NCI-H526 treated with DMSO at 0.1 percent for 48 hours (cell line): ENCODE data around the gene TRH.

Experiments
- DNase-seq: peaks from one replicate; lab custom pipeline; 2025; lab: John Stamatoyannopoulos, UW

The TRH gene, protein sequence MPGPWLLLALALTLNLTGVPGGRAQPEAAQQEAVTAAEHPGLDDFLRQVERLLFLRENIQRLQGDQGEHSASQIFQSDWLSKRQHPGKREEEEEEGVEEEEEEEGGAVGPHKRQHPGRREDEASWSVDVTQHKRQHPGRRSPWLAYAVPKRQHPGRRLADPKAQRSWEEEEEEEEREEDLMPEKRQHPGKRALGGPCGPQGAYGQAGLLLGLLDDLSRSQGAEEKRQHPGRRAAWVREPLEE

DNA sequence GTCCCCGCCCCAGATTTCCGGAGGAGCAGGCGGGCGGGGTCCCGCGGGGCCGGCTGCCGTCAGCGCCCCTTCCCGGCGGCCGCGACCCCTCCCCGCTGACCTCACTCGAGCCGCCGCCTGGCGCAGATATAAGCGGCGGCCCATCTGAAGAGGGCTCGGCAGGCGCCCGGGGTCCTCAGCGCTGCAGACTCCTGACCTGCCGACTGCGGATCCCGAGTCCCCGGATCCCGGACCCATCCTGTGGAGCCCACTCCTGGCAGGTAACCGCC, at the start of gene TRH:
TRH (plus strand) TSS at position 157 of the 269 bp plus-strand sequence. CDS start 1,097 bp downstream, outside the sequence.
- no peak for DNase-seq

DNA sequence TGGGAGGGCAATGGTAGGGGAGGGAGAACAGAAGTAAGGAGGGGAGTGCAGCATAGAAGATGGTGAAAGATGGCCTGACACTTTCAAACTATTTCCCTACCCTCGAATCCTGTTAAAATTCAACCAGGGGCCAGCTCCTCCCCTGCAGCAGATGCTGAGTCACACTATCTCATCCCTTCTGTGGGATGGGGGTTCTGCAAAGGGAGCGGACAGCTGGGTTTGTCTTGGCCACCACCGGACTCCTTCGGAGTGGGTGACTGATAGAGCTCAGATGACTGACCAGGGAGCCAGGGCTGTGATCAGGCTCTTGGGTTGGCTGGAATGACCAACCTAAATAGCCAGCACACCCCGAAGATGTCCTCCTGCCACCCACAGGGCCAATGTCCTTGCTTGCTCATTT, 47.4 kb upstream of the TRH start:
- DNase-seq: no peak

DNA sequence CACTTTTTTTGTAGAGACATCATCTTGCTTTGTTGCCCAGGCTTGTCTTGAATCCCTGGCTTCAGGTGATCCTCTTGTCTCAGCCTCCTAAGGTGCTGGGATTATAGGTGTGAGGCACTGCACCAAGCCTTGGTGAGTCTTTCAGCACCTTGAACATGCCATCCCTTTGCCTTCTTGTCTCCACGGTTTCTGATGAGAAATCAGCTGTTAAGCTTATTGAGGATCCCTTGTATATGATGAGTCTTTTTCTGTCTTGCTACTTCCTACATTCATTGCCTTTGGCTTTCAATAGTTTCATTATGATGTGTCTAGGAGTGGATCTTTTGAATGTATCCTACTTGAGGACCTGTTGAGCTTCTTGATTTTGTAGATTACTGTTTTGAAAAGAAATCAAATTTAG, 45.1 kb upstream of the TRH start:
- DNase-seq: no peak

DNA sequence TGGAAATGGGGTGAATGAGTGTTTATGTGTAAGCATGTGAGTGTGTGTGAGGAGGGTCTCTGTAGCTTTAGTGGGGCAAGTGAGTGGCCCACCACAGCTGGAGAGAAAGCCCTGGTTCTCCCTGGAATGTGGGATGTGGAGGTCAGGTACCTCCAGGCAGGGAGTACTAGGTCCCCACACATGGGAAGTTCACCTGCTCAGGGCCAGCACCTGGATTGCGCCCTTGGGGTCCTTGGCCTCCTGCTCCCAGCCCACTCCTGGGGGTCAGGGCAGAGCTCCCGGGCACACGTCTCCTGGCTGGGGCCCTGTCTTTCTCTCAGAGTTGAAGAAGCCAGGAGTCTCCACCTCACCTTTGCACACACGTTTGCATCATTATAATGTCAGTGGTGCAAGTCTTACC, 41.0 kb upstream of the TRH start:
- DNase-seq: no peak

DNA sequence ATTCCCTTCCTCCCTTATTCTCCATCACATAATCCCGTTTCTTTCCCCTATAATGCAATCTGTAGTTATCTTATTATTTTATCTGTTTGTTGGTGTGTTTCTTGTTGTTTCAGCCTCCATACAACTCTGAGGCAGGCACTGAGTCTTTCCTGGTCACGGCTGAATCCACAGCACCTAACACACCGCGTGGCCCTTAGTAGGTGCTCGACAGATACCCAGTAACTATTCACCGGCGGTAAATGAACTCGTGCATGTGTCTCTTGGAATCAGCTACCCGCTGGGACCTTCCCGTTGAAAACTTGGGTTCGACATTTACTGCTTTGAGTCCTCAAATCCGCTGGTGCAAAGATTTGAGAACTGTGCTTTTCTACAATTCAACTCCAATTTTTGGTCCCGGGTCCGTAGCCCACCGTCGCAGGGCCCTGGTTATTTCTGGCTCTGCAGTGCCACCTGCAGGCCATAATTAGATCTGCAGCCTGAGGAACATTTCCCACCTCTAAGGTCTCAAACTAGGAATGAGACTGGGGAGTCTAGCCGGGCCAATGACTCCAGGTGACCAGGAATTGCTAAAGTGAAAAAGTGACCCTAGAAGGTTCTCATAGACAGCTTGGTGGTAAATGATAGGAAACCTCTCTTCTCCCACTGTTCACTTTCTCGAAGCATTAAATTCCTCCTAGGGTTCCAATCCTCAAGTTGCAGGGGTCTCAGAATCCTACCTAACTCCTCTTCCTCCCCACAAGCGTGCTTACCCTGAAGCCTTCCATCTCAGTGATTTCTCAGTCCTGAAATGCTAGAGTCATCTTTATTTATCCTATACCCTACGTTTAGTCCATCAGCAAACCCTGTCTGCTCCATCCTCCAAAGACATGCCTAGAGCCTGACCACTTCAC, 40.0 kb upstream of the TRH start:
- DNase-seq: no peak

DNA sequence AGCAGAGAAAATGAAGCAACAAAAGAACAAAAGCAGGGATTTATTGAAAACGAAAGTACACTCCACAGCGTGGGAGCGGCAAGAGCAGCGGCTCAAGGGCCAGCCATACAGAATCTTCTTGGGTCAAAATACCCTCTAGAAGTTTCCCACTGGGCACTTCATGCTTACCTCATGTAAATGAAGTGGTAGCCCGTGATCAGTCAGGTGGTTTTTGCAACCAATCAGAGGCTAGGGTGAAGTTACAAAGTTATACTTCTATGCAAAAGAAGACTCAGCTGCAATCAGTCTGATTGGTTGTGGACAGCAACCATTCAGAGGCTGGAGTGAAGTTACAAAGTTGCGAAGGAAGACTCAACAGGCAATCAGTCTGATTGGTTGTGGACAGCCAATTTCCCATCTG, 37.8 kb upstream of the TRH start:
- no peak for DNase-seq

DNA sequence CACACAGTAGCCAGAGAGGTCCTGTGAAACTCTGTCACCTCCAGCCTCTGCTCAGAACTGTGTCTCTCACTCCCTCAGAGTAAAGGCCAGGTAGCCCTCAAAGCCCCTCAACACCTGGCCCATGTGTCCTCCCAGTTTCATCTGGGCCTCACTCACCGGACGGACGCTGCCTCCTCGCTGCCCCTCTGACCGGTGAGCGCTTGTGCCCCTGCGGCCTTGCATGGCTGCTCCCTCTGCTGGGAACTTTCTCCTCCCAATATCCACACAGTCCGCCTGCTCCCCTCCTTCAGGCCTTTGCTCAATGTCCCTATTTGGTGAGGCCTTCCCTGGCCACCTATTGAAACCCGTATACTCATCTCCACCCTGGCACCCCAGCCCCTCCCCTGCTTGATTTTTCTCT, 36.8 kb upstream of the TRH start:
- no peak for DNase-seq

DNA sequence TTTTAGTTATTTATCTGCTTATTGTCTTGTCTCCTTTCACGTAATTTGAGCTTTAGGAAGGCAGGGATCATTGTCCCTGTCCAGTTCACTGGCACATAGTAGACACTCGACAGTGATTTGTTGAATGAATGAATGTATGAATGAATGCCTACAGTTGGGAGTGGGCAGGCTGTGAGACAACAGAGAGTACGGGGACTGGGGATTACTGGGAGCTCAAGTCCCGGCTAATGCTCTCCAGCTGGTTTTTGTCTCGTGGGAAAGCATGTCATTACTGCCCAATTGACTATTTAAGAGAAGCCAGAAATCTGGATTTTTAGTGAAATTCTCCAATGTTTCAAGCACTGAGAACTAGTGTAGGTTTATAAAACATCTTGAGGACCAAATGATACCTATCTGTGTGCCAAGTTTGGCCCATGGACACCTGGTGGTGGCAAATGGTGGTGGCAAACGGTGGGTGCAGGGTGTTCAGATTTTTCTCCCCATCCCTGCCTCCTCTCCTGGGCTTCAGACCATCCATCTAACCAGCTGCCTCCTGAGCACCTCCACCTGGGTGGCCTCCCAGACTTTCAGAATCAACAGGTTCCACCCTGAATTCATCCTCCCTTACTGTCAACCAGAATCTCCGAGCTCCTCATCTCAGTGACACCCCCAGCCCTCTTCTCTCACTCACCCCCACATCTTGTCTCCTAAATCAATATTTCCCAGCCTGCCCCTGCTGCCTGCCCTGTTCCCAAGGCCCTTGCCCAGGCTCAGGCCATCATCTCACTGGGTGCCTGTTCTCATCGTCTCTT, 36.2 kb upstream of the TRH start:
- DNase-seq: no peak

DNA sequence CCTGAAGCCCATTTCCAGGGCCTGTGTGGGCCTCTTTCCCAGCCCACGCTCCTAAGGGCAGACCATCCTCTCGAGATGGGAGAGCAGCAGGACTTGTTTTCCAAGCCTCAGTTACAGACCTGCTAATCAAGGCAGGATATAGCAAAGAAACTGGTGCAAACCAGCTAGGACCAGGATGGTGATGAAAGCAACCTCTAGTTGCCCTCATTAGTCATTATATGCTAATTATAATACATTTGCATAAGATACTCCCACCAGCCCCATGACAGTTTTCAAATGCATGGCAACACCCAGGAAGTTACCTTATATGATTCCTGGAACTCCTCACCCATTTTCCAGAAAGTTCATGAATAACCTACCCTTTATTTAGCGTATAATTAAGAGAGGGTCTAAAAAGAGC, 34.4 kb upstream of the TRH start:
- DNase-seq: no peak

DNA sequence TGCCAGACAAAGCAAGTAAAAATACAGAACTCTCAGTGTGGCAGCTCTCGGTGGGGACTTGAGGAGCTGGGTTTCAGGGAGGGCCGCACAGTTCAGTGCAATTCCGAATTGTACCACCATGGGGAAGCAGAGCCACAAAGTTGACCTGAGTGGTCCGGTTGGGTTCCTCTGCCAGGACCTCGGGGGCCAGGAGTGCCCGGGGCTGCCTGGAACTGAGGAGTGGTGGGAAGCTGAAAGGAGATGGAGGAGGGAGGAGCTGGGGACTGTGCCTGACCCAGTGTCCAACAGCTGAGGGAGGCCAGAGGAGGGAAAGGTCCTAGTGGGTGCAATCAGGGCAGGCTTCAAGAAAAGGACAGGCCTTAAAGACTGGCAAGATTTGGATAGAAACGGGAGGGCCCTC, 32.2 kb upstream of the TRH start:
- DNase-seq: peak; percentile 10

DNA sequence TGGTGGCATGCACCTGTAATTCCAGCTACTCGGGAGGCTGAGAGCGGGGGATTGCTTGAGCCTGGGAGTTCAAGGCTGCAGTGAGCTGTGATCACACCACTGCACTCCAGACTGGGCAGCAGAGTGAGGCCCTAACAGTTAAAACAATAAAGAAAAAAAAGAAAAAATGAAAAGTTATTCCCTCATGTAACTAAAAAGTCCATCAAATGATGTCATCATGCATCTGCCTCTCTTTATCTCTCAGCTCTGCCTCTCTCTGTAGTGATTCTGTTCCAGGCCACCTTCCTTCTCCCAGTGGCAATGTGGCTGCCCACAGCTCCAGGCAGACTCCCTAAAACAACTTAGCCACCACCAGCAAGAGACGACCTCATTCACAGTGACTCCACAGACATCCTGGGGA, 31.5 kb upstream of the TRH start:
- no peak for DNase-seq

DNA sequence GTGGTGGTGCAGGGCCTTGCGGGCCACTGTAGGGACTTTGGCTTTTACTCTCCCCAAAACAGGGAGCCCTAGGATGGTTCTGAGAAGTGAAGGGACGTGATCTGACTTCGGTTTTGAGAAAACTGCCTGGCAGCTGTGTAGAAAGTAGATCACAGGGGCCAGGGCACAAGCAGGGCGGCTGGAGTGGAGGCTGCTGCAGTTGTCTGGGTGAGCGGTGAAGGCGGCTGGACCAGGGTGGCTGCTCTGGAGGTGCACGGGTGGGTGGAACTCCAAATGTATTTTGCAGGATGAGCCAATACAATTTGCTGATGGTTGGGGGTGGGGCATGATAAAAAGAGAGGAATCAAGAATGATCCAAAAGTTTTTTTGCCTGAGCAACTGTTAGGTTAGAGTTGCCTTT, 29.8 kb upstream of the TRH start:
- DNase-seq: no peak

DNA sequence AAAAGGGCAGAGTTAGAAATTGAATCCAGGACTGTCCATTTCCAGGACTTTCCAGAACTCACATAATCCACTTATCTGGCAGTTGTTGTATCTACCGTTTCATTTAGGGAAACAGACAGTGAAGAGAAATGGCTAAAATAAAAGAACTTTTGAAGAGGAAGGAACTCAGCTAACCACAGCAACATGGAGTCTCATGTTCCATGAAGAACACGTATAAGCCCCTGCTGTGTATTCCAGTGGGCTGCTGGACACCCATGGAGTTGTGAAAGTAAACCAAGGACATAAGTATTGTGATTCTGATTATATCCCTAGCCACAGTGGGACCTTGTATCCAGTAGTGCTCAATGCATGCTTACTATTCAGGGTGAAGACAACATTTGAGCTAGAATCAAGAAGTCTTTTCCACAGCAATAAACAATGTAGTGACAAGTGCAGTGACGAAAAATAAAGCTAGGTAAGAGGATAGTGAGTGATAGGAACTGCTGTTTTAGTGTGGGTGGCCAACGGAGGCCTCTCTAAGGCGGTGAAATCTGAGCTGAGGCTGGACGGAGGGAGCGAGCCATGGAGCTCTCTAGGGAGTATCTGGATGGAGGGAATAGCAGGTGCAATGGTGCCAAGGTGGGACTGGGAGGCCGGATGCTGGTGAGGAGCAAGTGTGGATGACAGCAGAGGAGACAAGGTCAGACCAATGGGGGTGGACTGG, 26.8 kb upstream of the TRH start:
- no peak for DNase-seq

DNA sequence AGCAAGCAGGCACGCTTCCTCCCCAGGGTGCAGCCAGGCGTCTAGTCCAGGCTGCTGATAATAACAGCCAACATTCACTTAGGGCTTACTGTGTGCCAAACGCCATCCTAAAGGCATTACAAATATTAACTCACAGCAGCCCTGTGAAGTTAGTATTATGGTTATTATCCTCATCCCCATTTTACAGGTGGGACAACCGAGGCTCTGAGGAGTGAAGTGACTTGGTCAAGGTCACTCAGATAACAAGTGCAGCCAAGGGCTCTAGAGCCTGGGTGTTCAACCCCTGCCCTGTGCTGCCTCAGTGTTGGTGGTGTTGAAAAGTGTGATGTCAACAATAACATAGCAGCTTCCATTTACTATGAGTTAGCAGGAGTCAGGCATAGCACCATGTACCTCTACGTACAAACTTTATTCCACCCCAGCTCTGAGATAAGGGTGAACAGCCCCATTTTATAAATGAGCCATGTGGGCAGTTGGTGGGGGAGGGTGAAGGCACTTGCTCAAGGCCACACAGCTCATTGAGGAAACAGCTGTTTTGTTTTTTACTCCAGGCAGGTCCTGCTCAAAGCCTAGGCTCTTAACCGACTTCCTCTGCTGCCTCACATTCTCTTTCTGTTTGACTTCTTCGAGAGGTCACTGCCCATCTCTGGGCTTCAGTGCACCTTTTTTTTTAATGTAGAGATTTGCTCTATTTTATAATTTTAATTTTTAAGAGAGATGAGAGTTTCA, 24.0 kb upstream of the TRH start:
- no peak for DNase-seq

DNA sequence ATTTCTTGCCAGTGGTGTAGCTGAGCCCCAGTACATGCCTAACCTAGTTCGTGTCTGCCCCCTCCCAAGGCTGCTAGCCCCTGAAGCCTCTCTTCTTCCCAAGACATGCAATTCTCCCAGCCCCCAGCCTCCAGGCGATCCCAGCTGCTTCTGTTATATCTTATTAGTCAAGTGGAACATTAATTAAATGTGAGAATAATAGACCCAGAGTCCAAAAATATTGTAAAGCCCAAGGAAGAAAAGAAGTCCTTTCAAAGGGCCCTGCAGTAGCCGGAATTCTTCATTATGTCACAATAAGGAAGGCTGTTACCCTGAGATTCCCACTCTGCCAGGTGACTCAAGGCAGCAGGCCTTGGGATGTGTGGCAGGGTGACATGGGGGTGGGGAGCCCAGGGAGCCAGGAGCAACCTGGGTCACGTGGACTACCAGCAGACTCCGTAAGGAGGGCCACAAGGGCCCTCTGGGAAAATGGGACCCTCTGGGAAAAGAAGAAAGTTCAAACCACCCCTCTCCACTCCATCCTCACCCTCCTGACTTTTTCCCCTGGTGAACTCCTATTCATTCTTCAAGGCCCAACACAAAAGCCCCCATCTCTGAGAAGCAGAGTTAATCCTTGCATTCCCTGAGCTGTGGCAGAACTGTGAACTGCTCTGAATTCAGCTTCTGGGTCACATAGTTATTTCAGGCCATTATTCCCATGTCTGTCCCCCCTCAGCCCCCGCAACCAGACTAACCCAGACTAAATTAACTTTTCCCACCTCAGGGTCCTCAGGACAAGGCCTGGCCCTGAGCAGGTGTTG, 21.8 kb upstream of the TRH start:
- DNase-seq: no peak

DNA sequence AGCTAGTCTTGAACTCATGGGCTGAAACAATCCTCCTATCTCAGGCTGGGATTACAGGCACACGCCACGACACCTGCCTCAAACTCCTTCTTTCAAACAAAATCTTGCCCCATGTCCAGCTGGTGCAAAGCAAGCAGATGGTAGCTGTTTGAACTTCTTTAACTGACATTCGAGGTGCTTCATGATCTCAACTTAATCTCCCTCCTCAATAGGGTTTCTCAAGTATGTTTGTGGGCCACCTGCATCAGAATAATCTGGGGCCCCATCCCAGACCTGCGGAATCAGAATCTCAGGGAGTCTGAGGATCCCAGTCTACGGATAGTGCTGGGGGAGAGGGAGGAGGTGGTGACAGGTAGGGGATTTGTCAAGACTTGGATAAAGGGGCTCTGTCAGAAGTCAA, 20.9 kb upstream of the TRH start:
- no peak for DNase-seq

DNA sequence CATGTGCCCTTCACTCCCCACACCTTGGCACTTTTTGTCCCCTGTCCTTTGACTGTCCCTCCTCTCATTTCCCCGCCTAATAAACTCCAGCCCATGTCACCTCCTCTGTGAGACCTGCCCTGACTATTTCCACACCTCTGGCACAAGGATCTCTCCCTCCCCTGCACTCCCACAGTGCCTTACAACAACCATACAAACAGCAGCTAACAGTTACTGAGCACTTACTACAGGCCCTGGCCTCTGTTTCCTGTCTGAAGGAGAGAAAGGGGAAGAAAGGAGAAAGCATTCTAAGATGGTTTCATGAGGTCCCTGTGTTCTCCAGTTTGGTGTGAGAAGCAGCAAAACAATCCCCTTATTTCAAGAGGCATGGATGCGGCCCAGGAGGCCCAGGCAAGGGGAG, 20.0 kb upstream of the TRH start:
- no peak for DNase-seq

DNA sequence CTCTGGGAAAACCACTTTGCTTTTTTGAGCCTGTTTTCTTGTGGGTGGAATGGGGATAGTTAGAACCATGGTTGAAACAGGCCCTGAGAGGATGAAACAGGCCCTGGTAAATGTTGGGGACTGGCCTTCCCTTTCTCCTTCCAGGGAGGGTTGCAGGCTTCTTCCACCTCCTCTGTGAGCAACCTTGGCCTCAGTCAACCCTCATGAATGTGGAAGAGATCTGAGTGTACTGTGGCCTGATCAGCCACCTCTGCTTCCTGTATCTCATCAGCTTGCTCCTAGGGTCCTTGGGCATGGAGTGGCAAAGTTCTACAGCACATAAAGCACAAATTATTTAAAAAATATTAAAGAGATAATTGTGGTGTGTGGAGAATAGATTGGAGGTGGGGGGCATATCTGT, 17.6 kb upstream of the TRH start:
- DNase-seq: no peak

DNA sequence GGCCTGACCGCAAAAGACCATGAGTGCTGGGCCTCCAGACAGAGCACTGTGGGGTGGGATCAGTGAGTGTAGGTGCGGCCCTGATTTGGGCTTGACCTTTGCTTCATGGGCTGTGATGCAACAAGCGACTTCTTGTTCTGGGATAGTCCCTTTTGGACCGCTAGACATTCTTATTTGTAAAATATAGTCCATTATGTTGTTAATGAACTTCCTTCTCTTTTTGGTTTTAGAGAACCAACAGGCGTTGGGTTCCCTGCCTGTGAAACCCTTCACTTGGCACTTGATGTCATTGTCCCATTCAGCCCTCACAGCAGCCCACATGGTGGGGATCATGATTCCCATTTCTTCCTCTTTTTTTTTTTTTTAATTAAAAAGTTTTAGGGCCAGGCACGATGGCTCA, 15.8 kb upstream of the TRH start:
- DNase-seq: no peak

DNA sequence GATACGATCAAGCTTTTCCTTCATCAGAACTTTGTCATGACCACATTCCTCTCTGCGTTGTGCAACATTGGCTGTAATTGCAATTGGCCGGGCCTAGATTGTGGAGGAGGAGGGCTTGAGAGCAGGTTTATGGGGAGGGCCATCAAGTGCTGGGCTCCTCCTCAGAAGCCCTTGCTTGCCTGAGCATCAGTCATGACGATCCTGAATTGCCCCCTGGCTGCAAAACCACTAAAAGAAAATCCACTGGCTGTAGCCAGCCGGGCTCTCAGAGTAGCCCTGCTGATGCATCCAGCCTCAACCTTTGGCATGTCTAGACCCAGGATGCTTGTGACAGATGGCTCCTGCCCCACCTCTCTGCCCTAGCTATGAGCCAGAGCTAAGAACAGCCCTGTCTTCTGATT, 13.4 kb upstream of the TRH start:
- DNase-seq: no peak

DNA sequence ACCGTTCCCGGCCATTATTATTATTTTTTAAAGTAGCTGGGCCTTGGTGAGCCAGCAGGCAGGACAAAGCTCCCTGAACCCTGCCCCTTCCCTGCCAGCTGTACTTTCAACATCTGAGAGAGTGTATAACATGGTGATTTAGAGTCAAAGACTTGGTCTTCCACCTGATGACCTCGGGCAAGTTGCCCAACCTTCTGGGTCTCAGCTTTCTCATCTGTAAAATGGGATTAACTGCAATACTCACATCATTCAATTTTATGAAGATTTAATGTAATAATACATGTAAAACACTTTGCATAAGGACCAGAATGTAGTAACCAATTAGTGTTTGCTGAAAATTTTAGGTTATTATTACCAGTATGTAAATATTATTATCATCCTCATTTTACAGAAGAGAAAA, 11.9 kb upstream of the TRH start:
- DNase-seq: no peak
